CD4-positive, alpha-beta T cell treated with Interleukin-17A for 1 hour (primary cell): Measurements from ENCODE around the gene CD22.

Source experiments
- DNase-seq: peaks from one replicate; pipeline ENCODE4 v3.0.0-alpha.2; 2020

CD22 gene

DNA sequence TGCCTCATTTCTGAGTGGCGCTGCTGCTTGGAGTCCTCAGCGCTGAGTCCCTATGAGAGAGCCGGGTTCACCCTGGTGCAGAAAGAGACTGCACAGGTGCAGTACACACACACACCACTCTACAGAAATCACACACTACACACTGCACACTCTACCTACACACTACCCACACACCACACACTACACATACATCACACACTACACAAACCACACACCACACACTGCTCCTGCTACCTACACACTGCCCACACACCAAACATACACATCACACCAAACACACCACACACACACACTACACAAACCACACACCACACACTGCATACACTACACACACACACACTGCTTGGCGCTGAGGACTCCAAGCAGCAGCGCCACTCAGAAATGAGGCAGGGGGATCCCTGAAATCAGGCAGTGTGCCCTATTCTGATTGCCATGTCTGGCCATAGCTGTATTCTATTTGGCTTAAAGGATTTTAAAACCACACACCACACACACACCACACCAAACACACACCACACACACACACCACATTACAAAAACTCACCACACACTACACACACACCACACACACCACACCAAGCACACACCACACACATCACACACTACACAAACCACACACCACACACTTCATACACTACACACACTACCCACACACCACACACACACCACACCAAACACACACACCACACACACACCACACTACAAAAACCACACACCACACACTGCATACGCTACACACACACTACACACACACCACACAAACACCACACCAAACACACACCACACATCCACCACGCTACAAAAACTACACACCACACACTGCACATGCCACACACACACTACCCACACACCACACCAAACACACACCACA is 32.1 kb upstream of the CD22 start:
- no peak for DNase-seq

DNA sequence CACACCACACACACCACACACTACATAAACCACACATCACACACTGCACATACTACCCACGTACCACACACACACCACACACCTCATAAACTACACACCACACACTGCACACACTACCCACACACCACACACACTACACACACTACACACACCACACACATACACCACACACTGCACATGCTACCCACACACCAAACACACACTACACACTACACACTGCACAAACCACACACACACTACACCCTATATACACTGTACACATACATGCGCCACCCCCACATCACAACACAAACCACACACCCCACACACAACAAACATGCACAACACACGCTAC is 31.5 kb upstream of the CD22 start:
- no peak for DNase-seq

DNA sequence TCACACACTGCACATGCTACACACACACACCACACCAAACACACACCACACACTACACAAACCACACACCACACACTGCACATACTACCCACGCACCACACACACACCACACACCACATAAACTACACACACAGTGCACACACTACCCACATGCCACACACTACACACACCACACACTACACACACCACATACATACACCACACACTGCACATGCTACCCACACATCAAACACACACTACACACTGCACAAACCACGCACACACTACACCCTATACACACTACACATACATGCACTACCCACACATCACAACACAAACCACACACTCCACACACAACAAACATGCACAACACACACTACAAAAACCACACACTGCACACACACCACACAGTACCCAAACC is 31.1 kb upstream of the CD22 start:
- DNase-seq = no peak

DNA sequence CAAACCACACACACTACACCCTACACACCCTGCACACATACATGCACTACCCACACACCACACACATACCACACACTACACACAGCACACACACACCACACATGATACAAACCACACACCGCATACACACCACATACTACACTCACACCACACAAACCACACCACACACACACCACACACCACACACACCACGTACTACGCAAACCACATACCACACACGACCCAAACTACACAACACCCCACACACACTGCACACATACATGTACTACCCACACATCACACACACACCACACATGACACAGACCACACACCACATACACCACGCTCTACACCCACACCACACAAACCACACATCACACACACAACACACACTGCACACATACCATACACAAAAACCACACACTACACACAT is 30.4 kb upstream of the CD22 start:
- DNase-seq = no peak

DNA sequence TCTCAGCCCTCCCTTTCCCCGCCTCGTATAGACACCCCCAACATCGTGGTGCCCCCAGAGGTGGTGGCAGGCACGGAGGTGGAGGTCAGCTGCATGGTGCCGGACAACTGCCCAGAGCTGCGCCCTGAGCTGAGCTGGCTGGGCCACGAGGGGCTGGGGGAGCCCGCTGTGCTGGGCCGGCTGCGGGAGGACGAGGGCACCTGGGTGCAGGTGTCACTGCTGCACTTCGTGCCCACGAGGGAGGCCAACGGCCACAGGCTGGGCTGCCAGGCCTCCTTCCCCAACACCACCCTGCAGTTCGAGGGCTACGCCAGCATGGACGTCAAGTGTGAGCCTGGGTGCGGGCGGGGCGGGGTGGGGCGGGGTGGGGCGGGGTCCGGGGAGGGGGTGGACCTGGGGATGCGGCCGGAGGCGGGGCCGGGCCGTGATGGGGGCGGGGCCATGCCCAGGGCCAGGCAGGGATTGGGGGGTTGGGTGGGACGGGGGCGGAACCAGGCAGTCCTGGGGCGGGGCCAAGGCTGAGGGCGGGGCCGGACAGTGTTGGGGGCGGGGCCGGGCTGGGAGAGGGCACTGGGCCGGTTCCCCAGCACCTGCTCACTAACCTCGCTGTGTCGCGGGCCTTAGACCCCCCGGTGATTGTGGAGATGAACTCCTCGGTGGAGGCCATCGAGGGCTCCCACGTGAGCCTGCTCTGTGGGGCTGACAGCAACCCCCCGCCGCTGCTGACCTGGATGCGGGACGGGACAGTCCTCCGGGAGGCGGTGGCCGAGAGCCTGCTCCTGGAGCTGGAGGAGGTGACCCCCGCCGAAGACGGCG is 29.3 kb upstream of the CD22 start:
- no peak for DNase-seq

DNA sequence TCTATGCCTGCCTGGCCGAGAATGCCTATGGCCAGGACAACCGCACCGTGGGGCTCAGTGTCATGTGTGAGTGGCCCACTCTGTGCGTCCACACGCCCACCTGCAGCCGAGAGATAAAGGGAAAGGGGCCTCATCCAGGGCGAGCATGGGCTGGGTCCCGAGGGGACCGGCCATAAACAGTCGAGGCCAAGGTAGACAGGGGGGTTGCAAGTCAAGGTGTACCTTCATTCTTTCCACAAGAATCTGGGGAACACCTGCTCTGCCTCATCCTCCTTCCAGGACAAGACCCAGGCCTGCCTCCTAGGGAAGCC is 28.7 kb upstream of the CD22 start:
- no peak for DNase-seq

DNA sequence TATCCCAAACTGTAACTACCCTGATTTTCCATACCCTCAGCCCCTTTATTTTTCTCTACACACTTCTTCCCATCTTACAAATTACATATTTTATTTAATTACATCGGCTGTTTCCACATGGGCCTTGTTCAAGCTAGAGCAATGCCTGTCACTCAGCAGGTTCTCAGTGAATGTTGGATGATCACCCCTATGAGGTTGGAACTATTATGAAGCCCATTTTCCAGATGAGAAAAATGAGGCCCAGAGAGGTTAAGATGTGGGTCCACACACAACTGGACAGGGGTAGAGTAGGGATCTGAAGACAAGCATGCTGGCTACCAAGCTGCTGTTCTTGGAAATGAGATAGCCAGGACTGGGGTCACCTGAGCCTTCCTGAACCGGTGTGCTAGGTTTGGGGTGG is 27.0 kb upstream of the CD22 start:
- no peak for DNase-seq

DNA sequence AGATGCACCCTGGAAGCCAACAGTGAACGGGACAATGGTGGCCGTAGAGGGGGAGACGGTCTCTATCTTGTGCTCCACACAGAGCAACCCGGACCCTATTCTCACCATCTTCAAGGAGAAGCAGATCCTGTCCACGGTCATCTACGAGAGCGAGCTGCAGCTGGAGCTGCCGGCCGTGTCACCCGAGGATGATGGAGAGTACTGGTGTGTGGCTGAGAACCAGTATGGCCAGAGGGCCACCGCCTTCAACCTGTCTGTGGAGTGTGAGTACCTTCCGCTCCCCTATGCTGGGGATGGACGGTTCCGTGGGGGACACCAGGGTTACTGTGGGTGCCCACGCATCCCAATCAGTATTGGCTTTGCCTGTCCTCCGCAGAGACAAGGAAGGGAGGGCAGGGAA is 26.5 kb upstream of the CD22 start:
- DNase-seq = no peak

DNA sequence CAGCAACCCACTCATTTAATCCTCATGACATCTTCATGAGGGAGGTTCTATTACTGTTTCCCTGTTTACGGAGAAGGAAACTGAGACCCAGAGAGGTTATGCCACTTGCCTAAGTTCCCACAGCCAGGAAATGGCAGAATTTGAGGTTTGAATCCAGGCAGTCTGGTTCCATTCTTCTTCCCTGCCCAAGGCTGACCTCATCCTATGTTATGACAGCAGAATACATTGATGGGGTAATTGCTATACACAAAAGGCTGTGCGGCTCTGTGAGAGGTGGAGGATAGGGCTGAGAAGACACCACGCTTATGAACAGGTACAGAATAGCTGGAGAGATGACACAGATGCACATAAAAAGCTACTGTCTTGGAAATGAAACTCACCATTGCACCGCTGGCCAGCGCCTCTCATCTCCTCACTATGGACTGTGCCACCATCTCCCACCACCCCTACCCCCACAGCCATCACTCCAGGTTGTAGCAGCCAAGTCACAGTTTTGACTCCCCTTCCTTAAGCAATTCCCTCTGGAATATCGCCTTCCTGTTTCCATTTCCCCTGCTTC is 25.6 kb upstream of the CD22 start:
- DNase-seq = no peak

DNA sequence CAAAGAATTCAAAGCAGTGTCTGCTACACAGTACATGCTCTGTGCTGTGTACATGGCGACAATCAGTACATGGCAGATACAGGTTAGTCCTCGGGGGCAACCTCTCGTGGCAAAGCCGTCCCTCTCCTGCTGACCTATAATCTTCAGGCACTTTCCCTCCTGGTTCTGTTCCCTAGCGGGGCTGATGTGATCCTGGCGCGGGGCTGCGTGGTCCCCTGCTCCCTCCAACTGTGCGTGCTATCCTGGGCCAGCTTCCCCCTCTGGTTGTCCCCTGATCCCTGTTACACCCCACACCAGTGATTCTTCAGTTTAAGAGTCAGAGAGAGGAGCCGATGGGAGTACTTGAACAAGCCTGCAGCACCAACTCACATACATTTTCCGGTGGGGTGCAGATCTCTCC is 25.0 kb upstream of the CD22 start:
- no peak for DNase-seq

DNA sequence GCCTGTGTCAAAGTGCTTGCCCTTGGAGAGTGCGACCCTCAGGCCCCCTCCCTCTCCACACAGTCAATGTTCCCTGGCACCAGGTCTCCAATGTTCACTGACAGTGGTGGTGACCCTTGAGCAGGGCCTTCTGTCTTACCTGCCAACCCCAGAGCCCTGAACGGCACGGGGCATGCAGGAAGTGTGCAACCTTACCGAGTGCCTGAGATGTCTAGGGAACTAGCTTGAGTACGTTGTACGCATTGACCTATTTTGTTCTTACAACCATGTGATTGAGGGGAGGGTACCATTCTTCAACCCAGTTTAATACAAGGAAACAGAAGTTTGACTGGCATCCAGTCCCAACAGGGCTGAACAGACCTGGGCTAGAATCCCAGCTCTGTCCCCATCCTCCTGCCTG is 23.8 kb upstream of the CD22 start:
- DNase-seq = no peak

DNA sequence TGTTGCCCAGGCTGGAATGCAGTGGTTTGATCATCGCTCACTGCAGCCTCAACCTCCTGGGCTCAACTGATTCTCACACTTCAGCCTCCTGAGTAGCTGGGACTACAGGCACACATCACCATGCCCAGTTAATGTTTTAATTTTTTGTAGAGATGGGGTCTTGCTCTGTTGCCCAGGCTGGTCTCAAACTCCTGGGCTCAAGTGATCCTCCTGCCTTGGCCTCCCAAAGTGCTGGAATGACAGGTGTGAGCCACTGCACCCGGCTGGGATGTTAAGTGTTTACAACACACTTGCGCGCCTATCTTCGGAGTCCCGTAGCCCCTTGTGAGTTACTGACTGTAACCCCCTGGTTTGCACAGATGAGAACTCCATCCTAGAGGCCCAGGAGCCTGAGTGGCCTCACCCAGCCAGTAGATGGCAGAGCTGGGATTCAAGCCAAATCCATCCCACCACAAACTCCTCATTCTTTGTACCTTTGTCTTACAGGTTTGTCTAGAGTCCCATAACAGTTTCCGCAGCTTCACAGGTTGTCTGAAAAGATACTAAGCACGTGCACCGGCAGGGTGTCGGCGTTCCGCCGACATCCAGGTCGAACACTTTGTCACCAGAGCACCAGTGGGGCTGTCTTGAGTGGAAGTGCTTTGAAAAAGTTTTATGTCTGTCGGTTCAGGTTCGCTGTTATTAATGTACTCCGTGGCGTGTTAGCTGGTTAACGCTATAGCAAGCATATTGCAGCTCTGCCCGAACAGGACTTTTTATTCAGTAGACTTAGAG is 22.3 kb upstream of the CD22 start:
- DNase-seq = no peak

DNA sequence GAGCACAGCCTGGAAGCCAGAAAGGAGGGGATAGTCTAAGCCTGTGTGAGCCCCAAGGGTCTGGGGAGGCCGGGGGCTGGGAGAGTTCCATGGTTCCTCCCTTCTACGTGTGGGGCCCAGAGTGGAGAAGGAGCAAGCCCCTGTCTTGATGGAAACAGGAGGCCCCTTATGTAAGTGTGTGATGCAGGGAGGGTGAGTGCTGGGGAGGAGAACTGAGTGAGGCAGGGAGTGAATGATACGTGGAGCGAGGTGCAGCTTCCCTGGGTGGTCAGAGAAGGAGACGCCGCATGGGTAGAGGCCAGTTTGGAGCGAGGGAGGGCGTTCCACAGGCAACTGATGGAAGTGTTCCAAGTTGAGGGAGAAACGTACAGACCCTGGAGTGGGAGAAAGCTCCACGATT is 21.1 kb upstream of the CD22 start:
- DNase-seq = no peak

DNA sequence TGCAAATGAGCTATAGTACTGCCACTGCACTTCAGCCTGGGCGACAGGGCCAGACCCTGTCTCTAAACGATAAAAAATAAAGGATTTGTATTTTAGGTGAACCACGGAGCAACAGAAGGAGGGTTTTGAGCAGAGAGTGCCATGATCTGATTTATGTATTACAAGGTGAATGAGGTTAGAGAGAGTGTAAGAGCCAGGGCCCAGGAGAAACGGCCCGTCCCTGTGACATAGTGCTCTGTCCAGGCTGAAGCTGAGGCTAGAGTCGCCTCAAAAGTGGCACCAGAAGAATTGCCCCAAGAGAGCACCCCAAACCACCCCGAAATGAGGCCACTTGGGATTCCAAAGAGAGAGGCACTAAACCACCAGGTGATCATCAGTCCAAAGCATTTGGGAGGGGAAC is 20.1 kb upstream of the CD22 start:
- no peak for DNase-seq

DNA sequence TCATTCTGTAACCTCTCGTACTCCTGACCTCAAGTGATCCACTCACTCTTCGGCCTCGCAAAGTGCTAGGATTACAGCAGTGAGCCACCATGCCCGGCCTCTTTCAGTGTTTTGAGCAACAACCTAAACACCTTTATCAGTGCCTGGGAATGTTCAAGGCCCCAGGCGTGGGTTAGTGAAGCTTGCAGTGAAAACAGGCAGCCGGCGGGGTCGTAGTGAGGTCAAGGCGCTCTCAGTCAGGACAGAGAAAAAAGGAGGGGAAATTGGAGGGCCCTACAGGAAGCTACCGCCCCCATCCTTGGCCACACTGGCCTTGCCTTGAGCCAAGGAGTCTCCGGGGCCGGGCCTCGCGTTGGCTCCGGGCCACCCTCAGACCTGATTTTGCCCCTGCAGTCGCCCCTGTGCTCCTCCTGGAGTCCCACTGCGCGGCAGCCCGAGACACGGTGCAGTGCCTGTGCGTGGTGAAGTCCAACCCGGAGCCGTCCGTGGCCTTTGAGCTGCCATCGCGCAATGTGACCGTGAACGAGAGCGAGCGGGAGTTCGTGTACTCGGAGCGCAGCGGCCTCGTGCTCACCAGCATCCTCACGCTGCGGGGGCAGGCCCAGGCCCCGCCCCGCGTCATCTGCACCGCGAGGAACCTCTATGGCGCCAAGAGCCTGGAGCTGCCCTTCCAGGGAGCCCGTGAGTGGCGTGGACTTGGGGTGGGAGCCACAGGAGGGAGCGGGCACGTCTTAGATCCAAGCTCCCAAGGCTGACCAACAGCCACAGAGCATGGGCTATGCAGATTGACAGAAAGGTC is 19.3 kb upstream of the CD22 start:
- no peak for DNase-seq

DNA sequence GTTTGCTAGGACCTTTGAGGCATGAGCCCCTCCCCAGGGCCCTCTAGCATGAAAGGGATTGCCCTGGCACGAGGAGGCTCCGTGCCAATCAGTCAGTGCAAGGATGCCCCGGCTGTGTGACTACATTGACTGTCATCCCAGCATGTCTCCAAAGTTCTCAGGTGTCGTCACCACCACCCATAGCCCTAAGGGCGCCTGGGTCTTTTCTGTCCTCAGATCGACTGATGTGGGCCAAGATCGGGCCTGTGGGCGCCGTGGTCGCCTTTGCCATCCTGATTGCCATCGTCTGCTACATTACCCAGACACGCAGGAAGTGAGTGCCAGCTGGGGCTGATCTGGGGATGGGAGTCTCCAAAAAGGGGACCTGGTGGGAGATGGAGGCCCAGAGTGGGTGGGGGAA is 18.7 kb upstream of the CD22 start:
- DNase-seq = no peak

DNA sequence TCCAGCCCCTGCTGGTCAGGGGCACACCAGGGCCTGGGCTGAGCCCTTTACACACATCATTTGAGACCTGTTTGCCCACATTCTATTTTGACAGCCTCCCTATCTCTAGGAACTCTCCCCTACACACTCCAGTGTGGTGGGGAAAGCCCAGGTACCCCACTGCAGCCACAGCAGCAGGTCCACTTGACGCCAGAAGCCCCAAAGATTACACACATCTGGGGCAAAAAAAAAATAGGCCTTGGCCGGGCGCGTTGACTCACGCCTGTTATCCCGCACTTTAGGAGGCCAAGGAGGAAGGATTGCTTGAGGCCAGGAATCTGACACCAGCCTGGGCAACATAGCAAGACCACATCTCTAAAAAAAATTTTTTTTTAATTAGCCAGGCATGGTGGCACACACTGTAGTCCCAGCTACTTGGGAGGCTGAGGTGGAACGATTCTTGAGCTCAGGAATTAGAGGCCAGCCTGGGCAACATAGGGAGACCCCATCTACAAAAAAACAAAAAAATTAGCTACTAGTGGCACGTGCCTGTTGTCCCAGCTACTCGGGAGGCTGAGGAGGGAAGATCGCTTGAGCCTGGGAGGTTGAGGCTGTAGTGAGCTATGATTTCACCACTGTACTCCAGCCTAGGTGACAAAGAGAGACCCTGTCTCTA is 18.0 kb upstream of the CD22 start:
- no peak for DNase-seq

DNA sequence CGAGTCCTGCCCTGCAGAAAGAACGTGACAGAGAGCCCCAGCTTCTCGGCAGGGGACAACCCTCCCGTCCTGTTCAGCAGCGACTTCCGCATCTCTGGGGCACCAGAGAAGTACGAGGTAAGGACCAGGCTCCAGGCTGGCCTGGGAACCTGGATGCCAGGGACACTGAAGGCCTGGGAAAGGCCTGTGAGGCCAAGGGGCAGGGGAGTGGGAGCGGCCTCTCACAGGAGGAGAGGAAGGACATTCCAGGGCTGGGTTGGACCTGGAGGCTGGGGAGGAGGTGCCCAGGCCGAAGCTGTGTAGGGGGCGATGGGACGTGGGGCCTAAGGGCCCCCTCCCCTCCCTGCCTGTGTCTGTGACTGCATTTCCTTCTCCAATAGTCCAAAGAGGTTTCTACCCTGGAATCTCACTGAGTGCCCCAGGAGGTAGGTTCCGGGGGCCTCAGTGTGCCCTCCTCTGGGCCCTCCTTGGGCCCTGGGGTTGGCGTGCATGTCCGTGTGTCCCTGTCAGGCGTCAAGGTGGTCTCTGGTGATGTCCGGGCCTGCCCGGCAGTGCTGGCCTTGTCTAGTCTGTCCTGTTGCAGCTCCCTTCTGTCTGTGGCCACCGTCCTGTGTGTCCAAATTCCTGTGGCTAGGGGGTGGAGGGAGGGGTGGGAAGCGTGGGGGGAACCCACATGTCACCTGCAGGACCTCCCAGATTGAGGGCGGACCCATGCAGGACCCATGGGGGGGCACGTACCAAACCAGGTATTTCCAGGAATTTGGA is 16.9 kb upstream of the CD22 start:
- no peak for DNase-seq

DNA sequence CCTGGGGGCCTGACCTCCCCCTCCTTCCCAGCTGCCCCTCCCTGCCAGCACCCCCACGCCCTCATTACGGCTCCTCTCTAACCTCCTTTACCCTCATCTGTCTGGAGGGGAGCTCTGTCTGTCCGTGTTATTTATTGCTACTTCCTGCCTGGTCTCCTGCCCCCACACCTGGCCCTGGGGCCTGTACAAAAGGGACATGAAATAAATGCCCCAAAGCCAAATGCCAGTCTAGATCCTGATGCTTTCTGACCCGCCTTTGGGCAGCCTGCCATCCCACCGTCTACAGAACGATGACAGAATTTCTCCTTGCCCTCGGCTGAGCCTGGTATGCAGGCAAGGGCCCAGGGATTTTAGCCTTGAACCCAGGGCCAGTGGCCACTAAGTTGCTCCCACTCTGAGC is 15.4 kb upstream of the CD22 start:
- DNase-seq = no peak

DNA sequence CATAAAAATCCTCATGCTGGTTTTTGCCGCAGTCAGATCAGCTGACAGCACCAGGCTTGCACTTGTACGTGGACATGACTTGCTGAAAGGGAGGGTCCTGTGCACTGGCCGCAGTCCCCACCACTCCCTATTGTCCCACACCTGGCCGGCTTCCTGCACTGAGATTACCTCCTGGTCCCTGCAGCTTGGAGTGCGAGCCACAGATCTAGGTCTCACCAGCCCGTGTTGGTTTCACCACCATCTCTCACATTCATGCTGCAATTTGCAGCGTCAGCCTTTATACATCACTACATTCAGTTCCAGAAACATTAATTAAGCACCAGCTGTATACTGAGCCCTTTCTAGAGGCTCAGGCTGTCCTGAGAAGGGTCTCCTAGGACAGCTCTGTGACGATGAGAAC is 15.0 kb upstream of the CD22 start:
- DNase-seq = no peak

DNA sequence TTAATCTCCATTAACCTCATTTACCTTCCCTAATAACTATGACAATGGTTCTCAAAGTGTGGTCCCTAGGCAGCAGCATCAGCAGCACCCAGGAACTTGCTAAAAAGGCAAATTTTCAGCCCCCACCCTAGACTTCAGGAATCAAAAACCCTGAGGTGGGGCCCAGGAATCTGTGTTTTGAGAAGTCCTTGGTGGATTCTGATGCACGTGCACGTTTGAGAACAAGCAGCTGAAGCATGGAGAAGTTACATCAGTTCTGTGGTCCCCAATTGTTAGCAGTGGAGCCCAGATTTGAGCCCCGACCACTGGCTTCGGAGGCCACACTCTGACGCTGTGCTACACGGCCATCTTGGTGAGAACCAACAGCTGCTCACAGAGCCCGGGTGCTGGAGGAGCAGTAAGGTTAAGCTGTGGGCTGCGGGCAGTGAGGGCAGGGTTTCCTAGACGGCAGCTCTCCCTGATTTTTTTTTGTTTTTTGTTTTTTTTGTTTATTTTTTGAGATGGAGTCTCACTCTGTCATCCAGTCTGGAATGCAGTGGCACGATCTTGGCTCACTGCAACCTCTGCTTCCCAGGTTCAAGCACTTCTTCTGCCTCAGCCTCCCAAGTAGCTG is 14.0 kb upstream of the CD22 start:
- no peak for DNase-seq
